PC-9 (cell line): ENCODE measurements around the gene CNTNAP2.

Source experiments
- EZH2 ChIP-seq: fragments of 200-600 bp; sonication (generic); IDR thresholded peaks from 2 replicates; pipeline ENCODE4 v1.8.0; 2017; ENCODE audit warnings: antibody characterized with exemption, low read depth
- TF ChIP-seq, protein P1 (sequence below): fragments of 200-600 bp; sonication (generic); conservative IDR thresholded peaks from 2 replicates; pipeline ENCODE4 v1.6.1; 2017; ENCODE audit warnings: mixed run types, antibody characterized with exemption, mild to moderate bottlenecking, moderate library complexity

DNA sequence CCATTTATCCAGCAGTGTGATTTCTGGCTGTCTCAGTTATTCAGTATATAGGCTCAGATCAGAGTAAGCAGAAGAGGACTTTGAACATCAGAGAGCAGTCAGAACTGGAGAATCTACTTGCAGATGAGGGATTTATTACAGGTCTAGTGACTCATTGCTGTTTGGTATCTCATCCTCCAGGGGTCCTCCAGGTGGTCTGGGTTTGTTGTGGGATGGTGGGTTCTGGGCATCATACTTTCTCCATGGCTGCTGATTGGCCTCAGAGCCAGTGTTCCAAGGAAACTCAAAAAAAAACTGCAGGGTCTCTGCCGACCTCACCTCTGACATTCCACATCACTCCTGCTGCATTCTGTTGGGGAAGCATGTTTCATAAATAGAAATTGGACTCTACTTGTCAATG is 214.8 kb downstream of the CNTNAP2 start:
- TF ChIP-seq, protein P1, sequence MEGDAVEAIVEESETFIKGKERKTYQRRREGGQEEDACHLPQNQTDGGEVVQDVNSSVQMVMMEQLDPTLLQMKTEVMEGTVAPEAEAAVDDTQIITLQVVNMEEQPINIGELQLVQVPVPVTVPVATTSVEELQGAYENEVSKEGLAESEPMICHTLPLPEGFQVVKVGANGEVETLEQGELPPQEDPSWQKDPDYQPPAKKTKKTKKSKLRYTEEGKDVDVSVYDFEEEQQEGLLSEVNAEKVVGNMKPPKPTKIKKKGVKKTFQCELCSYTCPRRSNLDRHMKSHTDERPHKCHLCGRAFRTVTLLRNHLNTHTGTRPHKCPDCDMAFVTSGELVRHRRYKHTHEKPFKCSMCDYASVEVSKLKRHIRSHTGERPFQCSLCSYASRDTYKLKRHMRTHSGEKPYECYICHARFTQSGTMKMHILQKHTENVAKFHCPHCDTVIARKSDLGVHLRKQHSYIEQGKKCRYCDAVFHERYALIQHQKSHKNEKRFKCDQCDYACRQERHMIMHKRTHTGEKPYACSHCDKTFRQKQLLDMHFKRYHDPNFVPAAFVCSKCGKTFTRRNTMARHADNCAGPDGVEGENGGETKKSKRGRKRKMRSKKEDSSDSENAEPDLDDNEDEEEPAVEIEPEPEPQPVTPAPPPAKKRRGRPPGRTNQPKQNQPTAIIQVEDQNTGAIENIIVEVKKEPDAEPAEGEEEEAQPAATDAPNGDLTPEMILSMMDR: no peak
- TF ChIP-seq EZH2: no peak
